Breast epithelium (tissue), 3 donors: ENCODE data around the gene PKDCC.

Experiments
- POLR2A ChIP-seq: fragments of 450-650 bp; IDR thresholded peaks from one replicate; pipeline ENCODE4 v1.6.1; 2016; ENCODE audit warnings: antibody characterized with exemption, mild to moderate bottlenecking, moderate library complexity
- TF ChIP-seq, protein P1 (sequence below), 3 donors: fragments of 450-650 bp; IDR thresholded peaks; one replicate each; pipeline ENCODE4 v1.5.1; 2016 to 2017; ENCODE audit warnings: antibody characterized with exemption in 3 of 3, mild to moderate bottlenecking in 3 of 3, moderate library complexity in 3 of 3

DNA sequence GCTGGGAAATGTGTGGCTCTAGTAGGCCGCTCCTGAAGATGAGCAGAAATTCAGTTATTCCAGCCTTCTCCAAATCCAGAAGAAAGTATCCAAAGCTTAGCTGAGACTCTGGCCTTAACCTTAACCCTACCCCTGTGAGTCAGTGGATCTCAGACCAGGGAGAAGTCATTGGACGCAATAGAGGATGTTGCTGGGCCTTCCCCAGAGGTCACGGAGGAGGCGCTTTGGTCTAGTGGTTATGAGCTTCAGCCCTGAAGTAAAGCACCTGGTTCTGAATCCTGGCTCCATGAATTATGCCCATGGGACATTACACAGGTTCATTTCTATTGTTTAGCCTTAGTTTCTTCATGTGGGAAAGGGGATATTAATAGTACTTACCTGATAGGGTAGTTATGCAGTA lies 24.0 kb downstream of the PKDCC start:
- TF ChIP-seq, protein P1, sequence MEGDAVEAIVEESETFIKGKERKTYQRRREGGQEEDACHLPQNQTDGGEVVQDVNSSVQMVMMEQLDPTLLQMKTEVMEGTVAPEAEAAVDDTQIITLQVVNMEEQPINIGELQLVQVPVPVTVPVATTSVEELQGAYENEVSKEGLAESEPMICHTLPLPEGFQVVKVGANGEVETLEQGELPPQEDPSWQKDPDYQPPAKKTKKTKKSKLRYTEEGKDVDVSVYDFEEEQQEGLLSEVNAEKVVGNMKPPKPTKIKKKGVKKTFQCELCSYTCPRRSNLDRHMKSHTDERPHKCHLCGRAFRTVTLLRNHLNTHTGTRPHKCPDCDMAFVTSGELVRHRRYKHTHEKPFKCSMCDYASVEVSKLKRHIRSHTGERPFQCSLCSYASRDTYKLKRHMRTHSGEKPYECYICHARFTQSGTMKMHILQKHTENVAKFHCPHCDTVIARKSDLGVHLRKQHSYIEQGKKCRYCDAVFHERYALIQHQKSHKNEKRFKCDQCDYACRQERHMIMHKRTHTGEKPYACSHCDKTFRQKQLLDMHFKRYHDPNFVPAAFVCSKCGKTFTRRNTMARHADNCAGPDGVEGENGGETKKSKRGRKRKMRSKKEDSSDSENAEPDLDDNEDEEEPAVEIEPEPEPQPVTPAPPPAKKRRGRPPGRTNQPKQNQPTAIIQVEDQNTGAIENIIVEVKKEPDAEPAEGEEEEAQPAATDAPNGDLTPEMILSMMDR (IDR thresholded peaks at IDR 0.05) = no peak
- no peak for TF ChIP-seq POLR2A
